Astrocyte of the cerebellum (primary cell): ENCODE measurements around the gene JAZF1.
"Not testable (repeated sequence)": the region's sequence is repeated elsewhere in the genome, so short reads cannot be mapped to it uniquely, and the experiment has no call there.

Experiments used
- DNase-seq: peaks from one replicate; pipeline ENCODE4 v3.0.0-alpha.2; 2011; ENCODE audit warnings: low read depth
- H3K4me3 ChIP-seq: 2 replicates; pipeline ENCODE4 v1.5.1; 2011; ENCODE audit warnings: mild to moderate bottlenecking, low read depth, low read length, moderate library complexity
- CTCF ChIP-seq: IDR thresholded peaks from 2 replicates; pipeline ENCODE4 v1.5.1; 2012; ENCODE audit warnings: low read length, low read depth, moderate library complexity, mild to moderate bottlenecking; ENCODE audit errors: missing control alignments
- in situ Hi-C: cut with HindIII; loops from 2 replicates; pipeline ENCODE4 v1.10.0; 2017; ENCODE audit warnings: low sequenced_read_pairs

Gene JAZF1

GRCh38 chr7:27923642-27923980, 257.0 kb downstream of the JAZF1 start:
- DNase-seq: no peak

GRCh38 chr7:27922907-27923641, 257.5 kb downstream of the JAZF1 start:
- in situ Hi-C loops: no loop called here
- no peak for DNase-seq
- no peak overlapping the region for H3K4me3 ChIP-seq
- no peak for TF ChIP-seq CTCF

More at GRCh38 chr7:27923642-27923980, 257.0 kb downstream of the JAZF1 start:
- H3K4me3 ChIP-seq: no peak overlapping the region
- in situ Hi-C loops: no loop called here
- no peak for TF ChIP-seq CTCF

GRCh38 chr7:27922389-27922788, 258.2 kb downstream of the JAZF1 start:
- DNase-seq, H3K4me3 ChIP-seq, in situ Hi-C loops: not testable (repeated sequence)

- no peak overlapping the region for H3K4me3 ChIP-seq
- in situ Hi-C loops: no loop called here
- DNase-seq: peak; percentile 81
- peak; percentile 47 for TF ChIP-seq CTCF
Observed at GRCh38 chr7:27921081-27921836, 259.3 kb downstream of the JAZF1 start.

- in situ Hi-C loops: no loop called here
- DNase-seq: no peak
- no peak overlapping the region for H3K4me3 ChIP-seq
- TF ChIP-seq CTCF: no peak
Observed at GRCh38 chr7:27920281-27920946, 260.2 kb downstream of the JAZF1 start.

GRCh38 chr7:27918503-27918902, 262.1 kb downstream of the JAZF1 start:
- DNase-seq: no peak
- TF ChIP-seq CTCF: no peak
- in situ Hi-C loops: no loop called here
- H3K4me3 ChIP-seq: no peak overlapping the region
